GM12878 (cell line): ENCODE data around the gene TRAF3IP1.

Experiments used
- CHD2 ChIP-seq: IDR thresholded peaks from 2 replicates; pipeline ENCODE4 v1.6.1; 2011; ENCODE audit warnings: low read depth, low read length, improper control_type of control experiment, borderline replicate concordance
- CTCF ChIP-seq, 3 experiments: IDR thresholded peaks in 2 of 3; conservative IDR thresholded peaks in 1 of 3; 2 replicates each; pipeline ENCODE4 v1.5.1; 2011; ENCODE audit warnings: low read depth in 3 of 3, low read length in 3 of 3, mild to moderate bottlenecking in 3 of 3, control low read depth in 2 of 3, moderate library complexity in 2 of 3, inconsistent platforms in 1 of 3, mixed read lengths in 1 of 3; ENCODE audit not compliant: control insufficient read depth in 2 of 3, insufficient read depth in 1 of 3; ENCODE audit errors: extremely low read depth in 1 of 3
- EZH2 ChIP-seq: IDR thresholded peaks from 2 replicates; pipeline ENCODE4 v1.6.1; 2012; ENCODE audit warnings: low read depth, mild to moderate bottlenecking, control low read depth, inconsistent platforms, low read length, borderline replicate concordance; ENCODE audit not compliant: control insufficient read depth
- IRF3 ChIP-seq: fragments of 450-650 bp; IDR thresholded peaks from 2 replicates; pipeline ENCODE4 v1.6.1; 2014; ENCODE audit warnings: mild to moderate bottlenecking
- KDM1A ChIP-seq: fragments of 200-600 bp; sonication (generic); IDR thresholded peaks from 2 replicates; pipeline ENCODE4 v1.6.1; 2016; ENCODE audit warnings: borderline replicate concordance
- POLR2A ChIP-seq: IDR thresholded peaks from 2 replicates; pipeline ENCODE4 v1.6.1; 2011; ENCODE audit warnings: low read depth, mild to moderate bottlenecking, low read length
- PRDM15 ChIP-seq: fragments of 450-650 bp; formaldehyde crosslinking; IDR thresholded peaks from 2 replicates; pipeline ENCODE4 v1.4.0; 2020; ENCODE audit warnings: mild to moderate bottlenecking, moderate library complexity
- SMC3 ChIP-seq: IDR thresholded peaks from 2 replicates; pipeline ENCODE4 v1.6.1; 2011; ENCODE audit warnings: low read length, improper control_type of control experiment, borderline replicate concordance

GRCh38 chr2:238369591-238370040 lies 49.3 kb downstream of the TRAF3IP1 start:
- TF ChIP-seq POLR2A (no peak), SMC3 (no peak), CHD2 (no peak), KDM1A (no peak), CTCF (IDR thresholded peaks at IDR 0.05 in 2 of 3, conservative IDR thresholded peaks at IDR 0.05 in 1 of 3; ENCODE audit: control insufficient read depth in 2 of 3, extremely low read depth in 1 of 3, insufficient read depth in 1 of 3, low read depth in 3 of 3, low read length in 3 of 3) (no peak), PRDM15 (CRISPR knock-in tag) (no peak), IRF3 (no peak), EZH2 (no peak)
